Gastroesophageal sphincter (tissue), 4 donors: ENCODE data around the gene GCDH. TPM values are rescaled to one million over a fixed set of nuclear protein-coding genes. Genes with fewer than 3 reads are reported as not detected.

Experiments used
- ATAC-seq: fragments of 150-250 bp; one replicate; pipeline ENCODE4 v1.9.1; 2016; ENCODE audit warnings: mild to moderate bottlenecking, moderate library complexity
- H3K27ac ChIP-seq, 4 donors: fragments of 200-600 bp; sonication (generic) in 3 of 4; 1 replicate in 3 of 4; 2 replicates in 1 of 4; pipeline ENCODE4 v1.5.1; 2016 to 2019
- H3K27me3 ChIP-seq: fragments of 200-600 bp; sonication (generic); one replicate; pipeline ENCODE4 v1.5.1; 2019
- H3K36me3 ChIP-seq, 2 donors: fragments of 200-600 bp; sonication (generic); one replicate each; pipeline ENCODE4 v1.5.1; 2019; ENCODE audit warnings: control low read depth in 1 of 2
- H3K4me1 ChIP-seq, 3 donors: fragments of 200-600 bp; sonication (generic); 1 replicate in 2 of 3; 2 replicates in 1 of 3; pipeline ENCODE4 v1.5.1; 2016 to 2019; ENCODE audit warnings: control low read depth in 2 of 3
- H3K4me3 ChIP-seq, 2 donors: fragments of 200-600 bp; sonication (generic); one replicate each; pipeline ENCODE4 v1.5.1; 2019; ENCODE audit warnings: mild to moderate bottlenecking in 1 of 2, moderate library complexity in 1 of 2
- H3K9me3 ChIP-seq, 3 donors: fragments of 200-600 bp; sonication (generic); one replicate each; pipeline ENCODE4 v1.5.1; 2017 to 2019; ENCODE audit warnings: control low read depth in 2 of 3
- CTCF ChIP-seq, 4 experiments: fragments of 200-600 bp in 2 of 4; fragments of 450-650 bp in 2 of 4; sonication (generic) in 1 of 4; IDR thresholded peaks; one replicate each; pipeline ENCODE4 v1.5.1; 2017 to 2019; ENCODE audit warnings: antibody characterized with exemption in 4 of 4, mild to moderate bottlenecking in 2 of 4, moderate library complexity in 2 of 4
- EP300 ChIP-seq: sonication (generic); formaldehyde crosslinking; IDR thresholded peaks from one replicate; pipeline ENCODE4 v1.6.1; 2017; ENCODE audit warnings: antibody characterized with exemption, mild to moderate bottlenecking
- POLR2A ChIP-seq, 2 donors: fragments of 450-650 bp; IDR thresholded peaks; one replicate each; pipeline ENCODE4 v1.6.1; 2017; ENCODE audit warnings: antibody characterized with exemption in 2 of 2, mild to moderate bottlenecking in 2 of 2, moderate library complexity in 1 of 2
- POLR2AphosphoS5 ChIP-seq: sonication (generic); formaldehyde crosslinking; IDR thresholded peaks from one replicate; pipeline ENCODE4 v1.6.1; 2017; ENCODE audit warnings: antibody characterized with exemption
- WGBS, 2 donors: methylation state at CpG; one replicate each; pipeline ENCODE4 v1.1.5; 2018; ENCODE audit warnings: low coverage in 1 of 2; 5-methylcytosine and 5-hydroxymethylcytosine counted together
- total RNA-seq, 4 donors: library from RNA; depleted of rRNA; stranded (reverse); fragments of >200 nt; gene quantifications; one replicate each; pipeline ENCODE4 v1.1.0, GENCODE V29; 2016

The GCDH gene
- total RNA-seq, 4 donors from 2014 or later: 46.7 to 87.6 (median 56.3) TPM

- peak overlapping the region in 1 of 4 donors; percentile 15 for H3K27ac ChIP-seq
- WGBS, 2 donors: 35 to 50% methylated on average over 1 to 10 of the region's 69 CpGs
- H3K9me3 ChIP-seq: no peaks in the 10 kb centered on the region
- no peaks in the 10 kb centered on the region for H3K36me3 ChIP-seq
- H3K27me3 ChIP-seq: peaks cover 52% of the 10 kb centered on the region
- no peak for TF ChIP-seq POLR2A (IDR thresholded peaks at IDR 0.05)
- peak; percentile 11 for TF ChIP-seq POLR2AphosphoS5
- TF ChIP-seq EP300: no peak
- TF ChIP-seq CTCF (IDR thresholded peaks at IDR 0.05): peak; percentile 98 to 99 (median 98)
- H3K4me1 ChIP-seq: peaks cover 0 to 11% (median 4%) of the 10 kb centered on the region in 3 donors
- peak overlapping the region in 1 of 2 donors; percentile 26 for H3K4me3 ChIP-seq
- peak; percentile 94 for ATAC-seq
These were observed 43.5 kb upstream of the GCDH start for GRCh38 chr19:12847159-12848139.

- Histone ChIP-seq H3K4me3 (no peak overlapping the region), H3K36me3 (no peaks in the 10 kb centered on the region), H3K4me1 (no peaks in the 10 kb centered on the region), H3K27me3 (peaks cover 6% of the 10 kb centered on the region), H3K27ac (no peak overlapping the region), H3K9me3 (peaks cover 0 to 8% (median 0%) of the 10 kb centered on the region in 3 donors)
- 62 to 79% methylated on average over 1 of the region's 1 CpG for WGBS, 2 donors
- TF ChIP-seq POLR2A (IDR thresholded peaks at IDR 0.05) (no peak), EP300 (no peak), POLR2AphosphoS5 (no peak), CTCF (IDR thresholded peaks at IDR 0.05) (no peak)
- ATAC-seq: no peak
These were observed 34.3 kb upstream of the GCDH start for GRCh38 chr19:12856653-12857052.

- H3K27me3 ChIP-seq: no peaks in the 10 kb centered on the region
- 87 to 88% methylated on average over 8 to 19 of the region's 35 CpGs for WGBS, 2 donors
- H3K4me1 ChIP-seq: no peaks in the 10 kb centered on the region
- no peak overlapping the region for H3K4me3 ChIP-seq
- H3K27ac ChIP-seq: no peak overlapping the region
- H3K36me3 ChIP-seq: no peaks in the 10 kb centered on the region
- no peak for ATAC-seq
- H3K9me3 ChIP-seq: peaks cover 0 to 8% (median 0%) of the 10 kb centered on the region in 3 donors
- TF ChIP-seq POLR2A (IDR thresholded peaks at IDR 0.05): no peak
- TF ChIP-seq CTCF (IDR thresholded peaks at IDR 0.05): no peak
- no peak for TF ChIP-seq POLR2AphosphoS5
- no peak for TF ChIP-seq EP300
These were observed 32.7 kb upstream of the GCDH start for GRCh38 chr19:12858041-12858928.

GRCh38 chr19:12859546-12859945 lies 31.4 kb upstream of the GCDH start:
- Histone ChIP-seq H3K4me3 (no peak overlapping the region), H3K4me1 (no peaks in the 10 kb centered on the region), H3K36me3 (no peaks in the 10 kb centered on the region), H3K27me3 (no peaks in the 10 kb centered on the region), H3K27ac (no peak overlapping the region), H3K9me3 (peaks cover 0 to 8% (median 0%) of the 10 kb centered on the region in 3 donors)
- 43 to 53% methylated on average over 6 of the region's 7 CpGs for WGBS, 2 donors
- ATAC-seq: no peak
- TF ChIP-seq CTCF (IDR thresholded peaks at IDR 0.05) (no peak), POLR2AphosphoS5 (no peak), POLR2A (IDR thresholded peaks at IDR 0.05) (no peak), EP300 (no peak)
